GM21723 (cell line): ENCODE results near the gene PPBP.

Experiments used
- ATAC-seq: cut with Tn5 transposase; IDR thresholded peaks from one replicate; pipeline ENCODE4 v1.9.1; 2021; ENCODE audit warnings: mild to moderate bottlenecking, moderate library complexity; ENCODE audit not compliant: unreplicated experiment

PPBP gene, protein sequence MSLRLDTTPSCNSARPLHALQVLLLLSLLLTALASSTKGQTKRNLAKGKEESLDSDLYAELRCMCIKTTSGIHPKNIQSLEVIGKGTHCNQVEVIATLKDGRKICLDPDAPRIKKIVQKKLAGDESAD

DNA sequence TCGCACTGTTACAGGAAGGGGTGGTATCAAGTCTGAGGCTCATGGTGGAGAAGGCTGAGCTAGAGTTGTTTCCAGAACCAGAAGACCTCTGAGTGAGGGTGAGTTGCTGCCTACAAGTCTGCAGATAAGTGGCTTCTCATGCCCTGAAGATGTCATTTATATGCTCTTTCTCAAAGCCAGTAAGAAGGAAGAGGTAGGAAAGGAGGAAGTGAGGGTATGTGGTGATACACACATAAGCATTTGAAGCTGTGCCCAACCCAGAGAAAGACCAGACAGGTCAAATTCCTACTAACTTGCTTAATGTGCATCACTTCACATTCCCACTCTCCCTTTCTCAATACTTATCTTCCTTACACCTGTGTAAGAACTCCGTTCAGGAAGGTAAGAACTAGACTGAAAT is at the start of gene PPBP:
Gene PPBP (minus strand): TSS at position 130 of the 400 bp plus-strand sequence. CDS start 87 bp downstream, at position 43.
- ATAC-seq, result no peak

DNA sequence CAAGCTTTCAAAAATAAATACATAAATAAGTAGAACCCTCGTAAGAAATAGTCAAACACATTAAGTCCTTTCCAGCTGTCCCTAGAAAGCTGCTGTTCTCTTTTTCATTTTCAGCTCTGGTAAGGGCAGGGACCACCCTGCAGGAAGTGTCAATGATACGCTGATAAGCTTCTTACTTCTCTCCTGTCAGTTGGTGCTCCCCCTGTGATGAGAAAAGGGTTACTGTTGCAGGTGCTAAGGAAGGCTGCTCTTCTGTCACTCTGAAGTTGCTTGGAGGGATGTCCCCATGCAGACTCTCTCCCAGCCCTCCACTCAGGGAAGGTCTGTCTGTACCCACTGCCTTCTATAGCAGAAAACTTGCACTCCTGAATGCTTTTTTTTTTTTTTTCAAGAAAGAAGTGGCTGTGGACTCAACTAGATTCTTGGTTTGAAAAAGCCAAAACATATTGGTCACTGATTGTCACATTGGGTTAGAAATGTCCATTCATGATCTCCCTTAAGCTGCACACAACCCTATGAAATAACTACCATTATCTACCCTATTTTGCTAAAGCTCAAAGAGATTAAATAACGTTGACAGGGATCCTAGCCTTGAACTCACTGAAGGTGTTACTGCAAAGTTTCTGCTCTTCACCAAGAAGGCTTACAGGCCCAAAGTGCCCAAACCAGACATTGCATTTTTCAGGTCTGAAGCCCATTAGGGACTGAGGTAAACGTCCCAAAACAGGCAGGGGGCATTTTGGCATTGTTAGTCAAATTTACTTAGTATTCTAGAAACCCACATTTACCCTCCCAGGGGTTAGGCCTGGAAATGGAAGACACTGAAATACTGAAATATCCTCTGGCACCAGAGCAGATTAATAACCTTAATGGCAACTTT is 49.3 kb upstream of the PPBP start:
- ATAC-seq, result no peak

DNA sequence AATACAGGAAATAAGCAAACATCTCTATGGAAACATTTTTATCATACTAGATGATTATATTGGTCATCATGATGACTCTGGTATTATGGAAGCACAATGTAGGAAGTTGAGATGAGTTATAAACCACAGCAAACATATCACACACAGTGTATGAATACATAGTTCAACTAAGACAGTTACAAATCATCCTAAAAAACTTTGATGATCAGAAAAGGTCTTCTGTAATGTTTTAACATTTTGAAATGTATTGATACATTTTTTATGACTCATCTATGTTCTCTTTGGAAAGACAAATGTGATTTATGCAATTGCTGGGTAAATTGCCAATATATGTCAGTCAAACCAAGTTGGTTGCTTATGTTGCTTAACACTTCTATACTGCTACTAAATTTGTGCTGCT is 45.7 kb upstream of the PPBP start:
- ATAC-seq, result no peak

DNA sequence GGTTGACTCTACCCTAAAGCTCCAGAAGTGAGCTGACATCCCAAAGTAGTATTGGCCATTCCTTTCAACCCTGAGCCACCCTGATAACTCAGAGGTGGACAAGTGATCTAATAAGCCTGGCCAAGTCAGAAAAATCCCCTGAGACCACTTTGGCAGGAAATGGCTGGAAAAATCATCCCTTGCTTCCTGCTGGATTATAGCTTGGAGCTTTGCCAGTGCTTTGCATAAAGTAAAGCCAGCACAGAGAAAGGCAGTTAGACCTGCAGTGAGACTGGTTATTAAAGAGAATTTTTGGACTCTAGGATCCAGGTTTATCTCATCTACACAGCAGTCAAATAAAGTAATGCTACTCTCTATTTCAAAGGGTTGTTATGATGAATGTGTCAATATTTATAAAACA is 44.1 kb upstream of the PPBP start:
- ATAC-seq, result no peak

DNA sequence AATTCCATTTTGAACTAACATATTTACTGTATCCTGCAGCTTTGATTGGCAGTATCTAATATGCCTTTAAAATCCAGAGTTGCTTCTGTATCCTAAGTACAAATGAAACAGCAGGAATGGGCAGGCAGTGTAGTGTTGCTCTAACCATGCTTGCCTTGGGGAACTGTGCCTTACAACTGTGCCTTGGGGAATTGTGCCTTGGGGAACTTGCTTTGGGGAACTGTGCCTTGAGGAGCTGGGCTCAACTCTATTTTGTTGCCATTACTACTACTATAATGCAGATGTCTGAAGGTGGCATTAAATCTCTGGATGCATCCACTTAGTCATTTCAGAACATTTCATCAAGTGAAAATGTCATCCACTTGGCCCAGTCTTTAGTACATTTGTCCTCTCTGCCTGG is 43.6 kb upstream of the PPBP start:
- ATAC-seq, result no peak

DNA sequence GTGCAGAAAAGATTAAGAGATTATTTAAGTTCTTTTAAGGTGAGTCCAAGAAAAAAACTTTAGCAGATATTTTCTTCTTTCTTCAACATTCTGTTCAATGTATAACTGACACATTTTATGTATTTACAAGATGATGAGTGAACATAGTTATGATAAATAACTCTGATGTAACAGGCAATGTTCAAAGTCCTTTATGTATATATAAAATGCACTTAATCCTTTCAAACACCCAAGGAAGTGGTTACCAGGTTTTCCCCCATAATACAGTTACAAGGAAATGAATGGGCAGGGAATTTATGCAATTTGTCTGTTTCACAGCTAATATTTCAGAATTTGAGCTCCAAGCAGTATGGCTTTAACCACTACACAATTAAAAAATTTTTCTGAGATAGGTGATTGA is 42.3 kb upstream of the PPBP start:
- no peak for ATAC-seq

DNA sequence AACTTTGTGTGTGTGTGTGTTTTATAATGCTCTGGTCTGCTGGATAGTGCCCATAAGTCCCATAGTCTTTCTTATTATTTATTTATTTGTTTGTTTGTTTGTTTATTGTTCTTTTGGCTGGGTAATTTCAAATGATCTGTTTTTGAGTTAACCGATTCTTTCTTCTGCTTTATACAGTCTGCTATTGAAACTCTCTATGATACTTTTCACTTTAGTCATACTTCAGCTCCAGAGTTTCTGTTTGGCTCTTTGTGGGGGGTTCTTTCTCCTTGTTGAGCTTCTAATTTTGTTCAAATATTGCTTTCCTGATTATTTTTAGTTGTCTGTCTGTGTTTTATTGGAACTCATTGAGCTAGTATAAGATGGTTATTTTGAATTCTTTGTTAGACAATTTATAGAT is 40.5 kb upstream of the PPBP start:
- no peak for ATAC-seq

DNA sequence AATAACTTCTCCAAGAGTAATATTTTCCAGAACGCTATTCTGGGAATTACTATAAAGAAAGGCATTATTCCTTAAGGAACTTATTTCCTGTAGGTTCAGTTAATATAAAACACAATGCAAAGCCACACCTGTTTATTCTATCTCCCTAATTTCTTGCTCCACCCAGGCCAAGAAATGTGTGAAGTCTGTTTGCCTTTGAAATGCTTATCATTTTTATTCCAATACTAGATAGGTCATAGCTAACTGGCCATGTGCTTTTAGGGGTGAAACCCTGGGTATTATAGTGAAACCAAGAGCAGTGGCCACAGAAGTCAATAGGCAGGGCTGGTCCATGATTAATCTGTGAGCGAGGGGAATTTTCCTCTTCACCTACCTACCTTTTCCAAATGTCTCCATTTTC is 35.7 kb upstream of the PPBP start:
- ATAC-seq, result no peak

DNA sequence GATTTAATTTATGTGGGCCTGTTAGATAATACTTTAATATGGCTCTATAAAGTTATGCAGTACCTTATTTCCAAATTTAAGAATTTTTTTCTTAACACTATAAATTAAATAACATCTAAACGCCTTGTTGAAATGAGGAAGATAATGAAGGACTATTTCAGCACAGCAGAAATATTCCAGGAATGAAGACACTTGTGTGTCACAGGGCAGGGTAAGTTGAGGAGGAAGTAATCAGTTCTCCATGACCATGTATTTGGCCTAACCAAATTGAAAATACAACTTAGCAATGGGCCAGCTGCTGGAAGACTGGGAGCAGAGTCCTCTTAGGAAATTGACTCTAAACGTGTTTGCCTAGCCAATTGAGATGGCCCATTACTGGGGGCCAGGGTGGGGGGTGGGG is 33.6 kb upstream of the PPBP start:
- no peak for ATAC-seq

DNA sequence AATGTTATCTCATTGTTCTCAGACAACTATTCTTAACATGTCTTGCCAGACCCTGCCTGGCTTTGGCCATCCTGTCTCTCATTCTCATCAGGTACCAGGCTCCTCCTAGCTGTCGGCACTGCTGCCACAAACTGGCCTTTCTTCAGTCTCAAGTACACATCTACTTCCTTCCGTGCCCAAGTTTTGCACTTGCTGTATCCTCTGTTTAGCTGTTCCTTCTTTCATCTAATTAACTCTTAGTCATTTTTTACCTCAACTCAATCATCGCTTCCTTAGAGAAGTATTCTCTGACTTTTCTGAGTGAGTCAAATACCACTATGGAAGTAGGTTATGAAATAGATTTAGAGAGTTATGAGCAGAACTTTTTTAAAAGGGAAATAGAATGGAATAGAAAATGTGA is 30.8 kb upstream of the PPBP start:
- ATAC-seq, result no peak

DNA sequence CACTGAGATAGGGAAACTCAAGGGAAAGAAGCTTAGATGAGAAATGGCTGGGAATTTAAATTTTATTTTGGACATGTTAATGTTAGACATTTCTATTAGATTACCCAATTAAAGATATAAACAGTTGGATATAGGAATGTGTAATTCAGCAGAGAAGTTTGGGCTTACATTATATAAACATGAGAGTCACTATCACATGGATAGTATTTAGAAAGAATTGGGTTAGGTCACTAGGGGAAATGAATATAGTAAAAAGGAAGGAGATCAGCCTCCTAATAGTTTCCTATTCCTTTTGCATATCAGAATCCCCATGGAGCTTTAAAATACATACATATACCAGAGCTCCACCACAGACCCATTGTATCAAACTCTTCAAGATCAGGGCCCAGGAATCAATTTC is 30.1 kb upstream of the PPBP start:
- no peak for ATAC-seq

DNA sequence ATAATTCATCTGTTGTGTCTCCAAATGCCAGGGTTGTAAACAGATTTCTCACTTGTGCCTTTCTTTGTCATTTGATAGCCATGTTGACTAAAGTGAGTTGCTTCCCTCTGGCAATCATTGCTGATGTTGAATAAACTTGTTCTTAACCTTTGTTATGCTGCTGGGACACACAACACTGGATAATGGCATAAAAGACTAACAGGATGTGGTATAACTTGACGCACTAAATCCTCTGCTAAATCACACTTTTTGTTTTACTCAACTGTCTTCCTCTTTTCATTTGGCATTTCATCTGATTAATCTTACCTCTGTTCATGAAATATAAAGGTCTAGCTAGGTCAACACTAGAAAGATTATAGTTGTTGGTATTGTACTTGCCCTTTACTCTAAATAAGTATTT is 28.1 kb upstream of the PPBP start:
- ATAC-seq, result no peak

DNA sequence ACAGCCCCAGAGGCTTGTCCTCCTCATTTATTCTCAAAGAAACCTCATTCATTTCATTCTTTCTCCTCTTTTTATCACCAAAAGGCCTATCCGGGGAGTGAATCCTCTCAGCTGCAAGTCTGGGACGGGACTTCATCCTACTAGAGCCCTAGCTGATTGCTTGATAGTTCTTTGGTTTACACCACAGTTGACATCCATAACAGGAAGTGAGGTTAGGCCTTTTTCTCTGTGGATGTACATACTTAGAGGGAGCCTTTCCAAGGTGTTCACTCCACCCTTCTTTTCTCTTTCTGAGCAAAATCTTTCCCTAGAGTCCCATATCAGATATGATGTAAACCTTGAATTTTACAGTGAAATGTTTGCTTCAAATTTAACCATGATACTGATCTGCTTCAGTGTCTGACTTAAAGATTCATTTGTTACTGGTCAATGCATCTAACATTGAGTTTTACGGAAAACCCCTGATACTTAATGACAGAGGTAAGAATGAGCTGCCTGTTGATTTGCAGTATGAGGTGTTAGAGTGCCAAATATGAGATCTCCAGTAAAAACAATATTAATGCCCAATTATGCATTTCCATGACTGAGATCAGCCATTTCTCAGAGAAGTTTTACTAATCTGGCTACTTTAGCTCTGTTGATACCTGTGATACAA is 27.3 kb upstream of the PPBP start:
- ATAC-seq, result no peak

DNA sequence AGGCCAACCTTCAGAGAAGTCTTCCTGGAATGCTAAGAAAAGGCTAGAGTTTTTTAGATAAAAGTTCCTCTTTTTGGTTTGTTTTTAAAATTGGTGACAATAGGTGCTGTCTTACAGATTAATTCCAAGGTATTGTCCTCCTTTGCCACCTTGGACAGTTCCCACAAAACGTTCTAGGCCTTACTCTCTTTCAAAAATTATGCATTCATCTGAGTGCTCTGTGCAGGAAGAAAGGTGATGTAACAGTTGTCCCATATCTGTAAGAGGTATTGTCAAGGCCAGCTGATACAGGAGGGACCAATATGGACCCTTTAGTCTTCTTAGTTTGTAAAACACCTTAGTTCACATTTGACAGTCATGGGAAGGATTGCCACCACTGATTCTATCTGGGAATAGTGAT is 26.3 kb upstream of the PPBP start:
- no peak for ATAC-seq

DNA sequence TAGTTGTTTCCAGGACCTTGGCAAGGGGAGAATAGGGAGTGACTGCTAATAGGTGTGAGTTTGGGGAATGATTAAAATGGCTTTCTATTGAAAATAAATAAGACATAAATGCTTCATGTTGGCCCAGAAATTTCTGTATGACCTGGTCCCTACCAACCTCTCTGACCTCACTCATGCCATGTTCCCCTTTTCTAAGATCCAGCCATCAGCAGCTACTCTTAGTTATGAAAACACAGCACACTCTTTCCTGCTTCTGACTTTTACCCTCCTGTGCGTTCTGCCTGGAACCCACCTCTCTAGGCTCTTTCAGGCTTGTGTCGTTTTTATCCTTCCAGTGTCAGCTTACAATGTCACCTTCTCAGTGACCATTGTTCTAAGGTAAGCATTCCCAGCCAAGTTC is 25.3 kb upstream of the PPBP start:
- ATAC-seq, result no peak

DNA sequence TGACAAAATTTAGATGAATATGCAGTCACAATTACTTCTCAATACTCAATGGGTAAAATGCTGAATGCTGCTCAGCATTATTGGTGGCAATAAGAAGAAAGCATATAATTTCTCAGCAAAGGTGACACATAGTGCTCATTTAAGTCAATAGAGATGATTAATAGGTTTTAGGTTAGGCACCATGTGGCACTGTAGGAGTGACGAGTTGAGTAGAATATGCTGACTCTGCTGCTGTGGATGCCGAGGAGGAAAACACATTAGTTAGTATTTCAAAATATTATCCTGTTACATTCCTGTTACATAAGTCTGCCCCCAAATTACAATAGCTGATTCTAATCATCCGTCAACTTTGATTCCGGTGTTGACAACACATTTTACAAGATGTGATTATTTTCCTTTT is 24.1 kb upstream of the PPBP start:
- no peak for ATAC-seq

DNA sequence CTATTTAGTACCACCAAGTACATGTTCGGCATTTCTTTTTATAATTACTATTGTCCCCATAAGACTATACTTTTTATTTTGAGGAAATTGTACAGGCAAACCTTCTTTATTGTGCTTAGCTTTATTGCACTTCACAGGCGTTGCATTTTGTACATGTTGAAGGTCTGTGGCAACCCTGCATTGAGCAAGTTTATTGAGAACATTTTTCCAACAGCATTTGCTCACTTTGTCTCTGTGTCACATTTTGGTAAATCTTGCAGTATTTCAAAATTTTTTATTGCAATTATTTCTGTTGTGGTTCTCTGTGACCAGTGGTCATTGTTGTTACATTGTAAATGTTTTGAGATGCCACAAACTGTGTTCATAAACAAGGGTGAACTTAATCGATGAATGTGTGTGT is 21.3 kb upstream of the PPBP start:
- no peak for ATAC-seq

DNA sequence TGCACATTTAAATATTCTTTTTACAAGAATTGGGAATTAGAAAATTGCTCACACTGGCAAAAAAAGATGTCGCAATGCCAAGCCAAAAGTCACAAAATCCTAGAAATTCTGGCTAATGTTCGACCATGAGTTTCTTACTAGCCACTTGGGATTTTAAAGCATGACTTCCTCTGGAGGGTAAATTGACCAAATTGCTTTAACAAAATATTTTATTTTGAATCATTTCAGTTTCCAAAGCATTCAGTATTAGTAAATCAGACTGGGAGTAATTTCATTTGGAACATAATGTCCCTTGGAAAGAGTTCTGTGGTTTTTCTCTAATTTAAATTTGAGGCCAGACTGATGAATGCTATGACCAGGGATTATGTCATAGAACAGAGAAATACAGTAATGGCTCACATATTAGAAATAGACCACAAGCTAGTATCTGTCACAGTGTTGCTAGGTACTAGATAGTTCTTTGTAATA is 18.1 kb upstream of the PPBP start:
- ATAC-seq, result no peak

DNA sequence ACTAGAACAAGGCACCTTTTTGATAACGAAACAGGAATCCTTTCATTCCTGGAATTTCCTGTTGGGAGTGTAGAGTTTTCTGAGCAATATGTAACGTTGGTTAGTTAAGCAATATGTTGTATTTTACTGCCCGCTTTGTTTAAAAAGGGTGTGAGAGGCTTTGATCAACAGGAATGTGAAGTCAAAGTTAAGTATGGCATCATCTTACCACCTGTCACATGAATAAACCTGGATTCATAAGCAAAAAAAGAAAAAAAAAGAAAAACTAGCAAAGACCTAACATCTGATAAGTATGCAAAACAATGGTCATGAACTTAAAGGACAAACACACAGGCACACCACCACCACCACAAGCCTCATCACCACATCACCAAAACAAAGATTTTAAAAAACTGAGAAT is 17.5 kb upstream of the PPBP start:
- ATAC-seq, result no peak

DNA sequence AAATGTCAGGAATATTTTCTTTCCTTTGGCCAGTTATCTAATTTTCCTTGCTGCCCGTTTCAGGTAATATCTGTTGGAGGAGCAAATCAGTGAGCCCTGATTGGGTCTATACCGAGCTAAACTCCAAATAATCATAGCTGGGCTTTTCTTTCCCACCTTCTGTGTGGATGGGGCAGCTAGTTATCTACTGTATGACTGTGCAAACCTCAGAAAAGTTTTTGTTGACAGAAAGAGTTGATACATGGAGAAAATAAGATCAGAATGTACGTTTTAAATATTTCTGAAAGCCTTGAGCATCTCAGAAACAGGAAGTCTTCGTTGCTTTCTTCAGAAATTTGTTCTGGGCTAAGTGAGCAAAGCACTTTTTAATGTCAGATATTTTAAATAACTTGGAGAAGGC is 16.7 kb upstream of the PPBP start:
- ATAC-seq, result no peak

DNA sequence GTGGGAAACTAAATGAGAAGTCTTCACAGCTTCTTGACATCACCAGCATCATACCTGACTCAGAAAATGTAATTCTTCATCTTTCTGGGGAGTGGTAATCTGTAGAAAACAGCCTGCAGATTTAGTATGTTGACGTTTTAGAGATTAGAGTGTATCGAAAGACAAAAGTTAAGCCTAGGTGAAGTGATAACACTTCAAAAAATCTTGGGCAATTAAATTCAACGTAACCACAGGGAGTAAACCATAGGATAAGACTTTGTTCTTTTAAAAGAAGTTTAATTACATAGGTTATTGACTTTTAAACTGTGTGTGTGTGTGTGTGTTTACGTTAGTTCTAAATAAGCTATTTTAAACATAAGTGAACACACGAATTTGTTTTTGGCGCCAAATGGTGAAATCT is 12.3 kb upstream of the PPBP start:
- ATAC-seq, result no peak
